Measurements from ENCODE around the gene SPRR2F.

SPRR2F gene

DNA sequence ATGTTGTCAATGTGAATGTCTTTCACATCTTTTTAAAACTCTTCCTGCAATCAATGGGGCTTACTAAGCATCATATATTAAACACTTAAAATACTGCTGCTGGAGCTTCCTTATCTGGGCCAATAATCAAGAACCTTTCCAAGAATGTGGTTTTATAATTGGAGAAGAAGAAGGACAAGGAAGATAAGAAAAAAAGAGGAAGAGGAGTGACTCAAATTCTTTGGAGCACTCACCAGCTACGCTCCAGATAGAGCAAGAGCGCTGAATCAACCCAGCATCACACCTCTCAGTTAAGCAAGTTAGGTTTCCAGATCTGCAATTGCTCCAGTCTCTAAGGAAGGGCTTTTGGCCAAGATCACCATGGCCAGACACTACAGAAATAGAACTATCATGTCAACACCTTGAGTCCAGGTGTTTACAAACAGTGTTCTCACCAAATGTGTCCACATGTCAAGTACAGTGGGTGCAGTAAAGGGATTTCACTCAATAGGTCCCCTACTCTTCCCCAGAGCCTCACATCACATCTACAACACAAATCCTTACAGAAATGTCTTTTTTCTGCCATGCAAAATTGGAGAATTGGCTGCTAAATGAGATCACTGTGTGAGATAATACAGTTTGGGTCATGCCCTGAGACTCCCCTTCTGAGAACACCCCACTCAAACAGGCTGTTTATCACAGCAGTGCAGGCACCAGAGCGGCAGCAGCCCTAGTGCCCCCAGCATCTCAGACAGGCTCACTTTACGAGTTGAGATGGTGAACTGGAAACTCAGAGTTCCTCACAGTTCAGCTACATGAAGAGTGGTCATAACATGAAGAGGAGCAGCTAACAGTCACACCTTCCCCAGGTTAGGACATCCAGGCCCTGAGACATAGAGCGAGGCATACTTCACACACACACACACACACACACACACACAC lies 40.2 kb downstream of the SPRR2F start:
- DNase-seq: no peak

DNA sequence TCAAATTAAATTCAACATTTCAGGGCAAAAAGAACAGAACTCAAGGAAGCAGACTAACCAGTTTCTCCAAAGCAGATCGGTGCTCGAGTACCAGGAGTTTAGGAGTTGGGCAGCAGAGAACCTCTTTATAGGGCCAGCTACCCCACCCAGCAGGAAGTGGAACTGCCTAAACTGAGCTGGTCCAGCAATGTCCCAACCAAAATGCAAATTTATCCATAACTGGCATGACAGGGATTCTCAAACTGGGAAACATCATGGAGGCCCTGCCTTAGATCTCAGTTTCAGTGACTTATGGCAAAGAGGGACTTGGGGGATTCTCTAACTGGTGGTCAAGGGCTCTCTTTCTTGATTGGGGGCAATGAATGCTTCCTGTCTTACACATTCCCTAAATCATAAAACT lies 41.8 kb downstream of the SPRR2F start, which contains the start of gene SPRR2B:
Gene SPRR2B, minus strand, starts transcription at position 101 of the 400 bp plus-strand sequence. CDS start 772 bp downstream, outside the sequence.
- DNase-seq: no peak

DNA sequence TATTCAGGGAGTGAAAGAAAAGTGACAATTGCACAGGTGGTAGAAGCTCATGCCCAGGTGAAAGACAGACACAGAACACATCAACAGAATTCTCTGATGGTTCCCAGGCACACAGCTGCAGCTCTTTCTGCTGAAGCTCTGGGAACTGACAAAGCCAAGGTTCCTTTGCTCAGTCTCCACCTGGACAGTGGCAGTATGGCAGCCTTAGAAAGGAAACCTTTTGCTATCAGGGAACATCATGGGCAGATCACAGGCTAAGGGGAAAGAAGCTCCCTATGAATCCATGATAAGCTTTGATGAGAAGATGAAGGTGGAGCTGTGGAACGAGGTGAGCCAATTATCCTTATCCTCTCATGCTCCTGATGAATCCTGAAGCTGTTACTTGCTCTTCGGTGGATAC lies 43.1 kb downstream of the SPRR2F start:
- no peak for DNase-seq
